ENCODE results near the gene FANCC. TPM values are rescaled to one million over a fixed set of nuclear protein-coding genes. Genes with fewer than 3 reads are reported as not detected.

FANCC gene
- total RNA-seq, 1 experiment from 2014 or later = 44.7 TPM

DNA sequence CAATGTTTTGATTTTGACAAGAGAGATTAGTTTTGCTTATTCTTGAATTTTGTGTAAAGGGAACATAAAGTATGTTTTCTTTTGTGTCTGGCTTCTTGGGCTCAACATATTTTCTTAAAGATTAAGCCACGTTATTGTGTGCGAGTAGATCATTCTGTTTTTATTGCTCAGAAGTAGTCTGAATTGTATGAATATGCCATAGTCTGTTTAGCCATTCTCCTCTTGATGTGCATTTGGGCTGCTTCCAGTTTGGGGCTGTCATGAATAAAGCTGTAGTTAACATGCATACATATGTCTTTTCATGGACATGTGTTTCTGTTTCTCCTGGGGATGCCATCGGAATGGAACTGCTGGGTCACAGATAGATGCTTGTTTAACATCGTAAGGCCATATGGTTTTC lies 198.9 kb downstream of the FANCC start:
- ChIA-PET POLR2A (ENCODE audit: unreplicated experiment) (interaction anchor here (0.7 kb wide), 1 partner anchor 18 kb away, joined by 7 read pairs; no protein-coding TSS in a partner anchor), CTCF (no interaction called here)
- intact Hi-C loops (cut with micrococcal nuclease; ENCODE audit: unreplicated experiment) = no loop called here
- Histone ChIP-seq H3K4me2 (no peak overlapping the region), H2AFZ (no peak overlapping the region), H3F3A (ENCODE audit: insufficient read depth, low read depth) (peaks cover 20% of the 10 kb centered on the region; the same call in 1 of the 2 replicates), H3K9me2 (ENCODE audit: insufficient read depth) (no peaks in the 10 kb centered on the region), H3K4me1 (replicated peaks; ENCODE audit: insufficient read depth) (no peaks in the 10 kb centered on the region), H3K79me2 (ENCODE audit: low read depth) (no peaks in the 10 kb centered on the region), H3K36me3 (ENCODE audit: low read depth) (no peaks in the 10 kb centered on the region), H3K27ac (no peak overlapping the region), H3K4me3 (no peak overlapping the region), H4K20me1 (ENCODE audit: insufficient read depth) (no peaks in the 10 kb centered on the region; the same call in 1 of the 2 replicates), H3K9me3 (ENCODE audit: insufficient read depth, low read depth) (no peaks in the 10 kb centered on the region), H3K27me3 (ENCODE audit: insufficient read depth, low read depth) (no peaks in the 10 kb centered on the region)
- no peak for DNase-seq
- TF ChIP-seq, protein P1, sequence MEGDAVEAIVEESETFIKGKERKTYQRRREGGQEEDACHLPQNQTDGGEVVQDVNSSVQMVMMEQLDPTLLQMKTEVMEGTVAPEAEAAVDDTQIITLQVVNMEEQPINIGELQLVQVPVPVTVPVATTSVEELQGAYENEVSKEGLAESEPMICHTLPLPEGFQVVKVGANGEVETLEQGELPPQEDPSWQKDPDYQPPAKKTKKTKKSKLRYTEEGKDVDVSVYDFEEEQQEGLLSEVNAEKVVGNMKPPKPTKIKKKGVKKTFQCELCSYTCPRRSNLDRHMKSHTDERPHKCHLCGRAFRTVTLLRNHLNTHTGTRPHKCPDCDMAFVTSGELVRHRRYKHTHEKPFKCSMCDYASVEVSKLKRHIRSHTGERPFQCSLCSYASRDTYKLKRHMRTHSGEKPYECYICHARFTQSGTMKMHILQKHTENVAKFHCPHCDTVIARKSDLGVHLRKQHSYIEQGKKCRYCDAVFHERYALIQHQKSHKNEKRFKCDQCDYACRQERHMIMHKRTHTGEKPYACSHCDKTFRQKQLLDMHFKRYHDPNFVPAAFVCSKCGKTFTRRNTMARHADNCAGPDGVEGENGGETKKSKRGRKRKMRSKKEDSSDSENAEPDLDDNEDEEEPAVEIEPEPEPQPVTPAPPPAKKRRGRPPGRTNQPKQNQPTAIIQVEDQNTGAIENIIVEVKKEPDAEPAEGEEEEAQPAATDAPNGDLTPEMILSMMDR (conservative IDR thresholded peaks at IDR 0.05) = no peak
- TF ChIP-seq EZH2 (IDR thresholded peaks at IDR 0.05; ENCODE audit: low read depth) = no peak
- no TSS peak for BruUV-seq (replicated peaks)

GRCh38 chr9:95116808-95117204 lies 200.7 kb downstream of the FANCC start:
- Histone ChIP-seq H3K4me3 (no peak overlapping the region), H2AFZ (no peak overlapping the region), H3F3A (ENCODE audit: insufficient read depth, low read depth) (peaks cover 25% of the 10 kb centered on the region; the same call in 1 of the 2 replicates), H3K27me3 (ENCODE audit: insufficient read depth, low read depth) (no peaks in the 10 kb centered on the region), H3K4me1 (replicated peaks; ENCODE audit: insufficient read depth) (no peaks in the 10 kb centered on the region), H3K4me2 (no peak overlapping the region), H4K20me1 (ENCODE audit: insufficient read depth) (no peaks in the 10 kb centered on the region; the same call in 1 of the 2 replicates), H3K9me2 (ENCODE audit: insufficient read depth) (no peaks in the 10 kb centered on the region), H3K79me2 (ENCODE audit: low read depth) (no peaks in the 10 kb centered on the region), H3K36me3 (ENCODE audit: low read depth) (peaks cover 9% of the 10 kb centered on the region; the same call in 1 of the 2 replicates), H3K27ac (no peak overlapping the region), H3K9me3 (ENCODE audit: insufficient read depth, low read depth) (no peaks in the 10 kb centered on the region)
- no TSS peak for BruUV-seq (replicated peaks)
- intact Hi-C loops (cut with micrococcal nuclease; ENCODE audit: unreplicated experiment) = no loop called here
- ChIA-PET CTCF (no interaction called here), POLR2A (ENCODE audit: unreplicated experiment) (interaction anchor here (0.7 kb wide), 1 partner anchor 1326 kb away, joined by 3 read pairs; no protein-coding TSS in a partner anchor)
- TF ChIP-seq, protein P1 (conservative IDR thresholded peaks at IDR 0.05) = no peak
- no peak for TF ChIP-seq EZH2 (IDR thresholded peaks at IDR 0.05; ENCODE audit: low read depth)
- no peak for DNase-seq

DNA sequence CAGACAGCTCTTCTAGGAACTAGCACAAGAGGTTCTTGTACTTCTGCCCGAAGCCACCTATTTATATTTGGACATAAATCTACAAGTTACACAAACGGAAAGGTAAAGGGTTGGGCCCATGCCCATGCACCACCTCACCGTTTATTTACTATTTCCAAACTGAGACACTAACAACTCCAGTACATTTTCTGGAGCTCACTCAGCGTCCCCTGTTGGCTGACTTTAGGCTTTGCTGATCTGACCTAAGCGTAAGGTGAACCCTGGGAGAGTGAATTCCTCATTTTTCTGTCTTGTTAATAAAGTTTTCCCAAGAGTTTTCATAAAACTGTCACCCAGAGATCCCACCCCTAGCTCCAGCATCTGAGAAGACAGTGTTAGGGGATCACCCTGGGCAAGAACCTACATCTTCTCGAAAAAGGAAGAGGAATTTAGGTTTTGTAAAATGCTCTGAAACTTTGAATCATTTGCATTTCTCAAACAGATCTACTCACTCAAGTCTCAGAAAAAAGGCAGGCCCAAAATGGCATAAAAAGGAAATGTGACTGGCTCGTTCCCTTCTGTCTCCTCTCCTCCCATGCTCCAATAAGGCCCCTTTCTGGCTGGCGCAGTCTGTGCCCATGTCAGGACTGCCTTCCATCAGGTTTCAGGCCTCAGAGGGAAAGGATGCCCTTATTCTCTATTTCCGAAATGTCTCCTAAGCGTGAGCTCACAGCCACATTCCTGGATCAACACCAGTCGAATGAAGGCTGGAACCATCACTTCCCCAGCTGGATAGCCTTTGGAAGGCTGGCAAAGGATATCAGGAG lies 201.3 kb downstream of the FANCC start:
- no peak overlapping the region for H2AFZ ChIP-seq
- no peak for TF ChIP-seq EZH2 (IDR thresholded peaks at IDR 0.05; ENCODE audit: low read depth)
- TF ChIP-seq, protein P1 (conservative IDR thresholded peaks at IDR 0.05) = no peak; the same call in 1 of the 2 replicates
- H3K4me3 ChIP-seq = no peak overlapping the region
- H3K79me2 ChIP-seq (ENCODE audit: low read depth) = no peaks in the 10 kb centered on the region
- CTCF ChIA-PET = interaction anchor here (0.8 kb wide), 1 partner anchor 333 kb away, joined by 3 read pairs; no protein-coding TSS in a partner anchor
- DNase-seq = no peak
- no peaks in the 10 kb centered on the region for H3K4me1 ChIP-seq (replicated peaks; ENCODE audit: insufficient read depth)
- no peak overlapping the region for H3K27ac ChIP-seq
- peaks cover 12% of the 10 kb centered on the region; the same call in 1 of the 2 replicates for H3K36me3 ChIP-seq (ENCODE audit: low read depth)
- H3K9me2 ChIP-seq (ENCODE audit: insufficient read depth) = no peaks in the 10 kb centered on the region
- no TSS peak for BruUV-seq (replicated peaks)
- no peaks in the 10 kb centered on the region for H3K9me3 ChIP-seq (ENCODE audit: insufficient read depth, low read depth)
- H4K20me1 ChIP-seq (ENCODE audit: insufficient read depth) = no peaks in the 10 kb centered on the region; the same call in 1 of the 2 replicates
- POLR2A ChIA-PET (ENCODE audit: unreplicated experiment) = interaction anchor here (0.5 to 0.7 kb wide), 2 partner anchors 165 to 1325 kb away, joined by 3 read pairs; no protein-coding TSS in a partner anchor
- no peak overlapping the region for H3K4me2 ChIP-seq
- no peaks in the 10 kb centered on the region for H3K27me3 ChIP-seq (ENCODE audit: insufficient read depth, low read depth)
- intact Hi-C loops (cut with micrococcal nuclease; ENCODE audit: unreplicated experiment) = no loop called here
- peaks cover 20% of the 10 kb centered on the region; the same call in 1 of the 2 replicates for H3F3A ChIP-seq (ENCODE audit: insufficient read depth, low read depth)
